ENCODE results near the gene NLRC5.

- TF ChIP-seq CTCF (IDR thresholded peaks at IDR 0.05; ENCODE audit: low read depth, low read length, poor library complexity, severe bottlenecking) (peak; percentile 46), EZH2phosphoT487 (IDR thresholded peaks at IDR 0.05; ENCODE audit: borderline replicate concordance, low read length) (no peak)
Measured at GRCh38 chr16:56956756-56957155, 32.6 kb upstream of the NLRC5 start.

All from DOHH2 (cell line).